BJ (cell line): ENCODE data around the gene PALLD. TPM values are rescaled to one million over a fixed set of nuclear protein-coding genes. Genes with fewer than 3 reads are reported as not detected.

ENCODE experiments used
- polyA plus RNA-seq: library from polyadenylated mRNA; depleted of rRNA; stranded (reverse); fragments of >200 nt; gene quantifications from 2 replicates; pipeline ENCODE4 v1.2.3, GENCODE V29; 2011; rRNA removed
- small RNA-seq: library from RNA; depleted of rRNA; stranded (forward); fragments of <200 nt; gene quantifications from one replicate; pipeline ENCODE3, GENCODE V24; 2012; ENCODE audit warnings: low replicate concordance, low read depth; ENCODE audit not compliant: insufficient read length

PALLD gene
- polyA plus RNA-seq, 1 experiment: 30.3 TPM

Small RNA genes lying within 50 kb of the gene (small RNA-seq; reads per million reads assigned to genes)
- not detected for gene RF00432
- not detected for gene RNU6-1336P
- not detected for gene RNU6-853P

Other genes with a start within 250 kb of the PALLD start
- gene DDX60, start 178.3 kb upstream of the PALLD start, polyA plus RNA-seq: 2.7 and 9.1 TPM in 2 replicates
- gene DDX60L, start 16.6 kb upstream of the PALLD start, polyA plus RNA-seq: 7.0 and 12.0 TPM in 2 replicates